NCI-H2196 (cell line): ENCODE data around the gene ABCC4.
"Not testable (repeated sequence)": the region's sequence is repeated elsewhere in the genome, so short reads cannot be mapped to it uniquely, and the experiment has no call there.

Experiments used
- DNase-seq: peaks from one replicate; lab custom pipeline; 2025; ENCODE audit not compliant: unreplicated experiment; lab: John Stamatoyannopoulos, UW

The ABCC4 gene

DNA sequence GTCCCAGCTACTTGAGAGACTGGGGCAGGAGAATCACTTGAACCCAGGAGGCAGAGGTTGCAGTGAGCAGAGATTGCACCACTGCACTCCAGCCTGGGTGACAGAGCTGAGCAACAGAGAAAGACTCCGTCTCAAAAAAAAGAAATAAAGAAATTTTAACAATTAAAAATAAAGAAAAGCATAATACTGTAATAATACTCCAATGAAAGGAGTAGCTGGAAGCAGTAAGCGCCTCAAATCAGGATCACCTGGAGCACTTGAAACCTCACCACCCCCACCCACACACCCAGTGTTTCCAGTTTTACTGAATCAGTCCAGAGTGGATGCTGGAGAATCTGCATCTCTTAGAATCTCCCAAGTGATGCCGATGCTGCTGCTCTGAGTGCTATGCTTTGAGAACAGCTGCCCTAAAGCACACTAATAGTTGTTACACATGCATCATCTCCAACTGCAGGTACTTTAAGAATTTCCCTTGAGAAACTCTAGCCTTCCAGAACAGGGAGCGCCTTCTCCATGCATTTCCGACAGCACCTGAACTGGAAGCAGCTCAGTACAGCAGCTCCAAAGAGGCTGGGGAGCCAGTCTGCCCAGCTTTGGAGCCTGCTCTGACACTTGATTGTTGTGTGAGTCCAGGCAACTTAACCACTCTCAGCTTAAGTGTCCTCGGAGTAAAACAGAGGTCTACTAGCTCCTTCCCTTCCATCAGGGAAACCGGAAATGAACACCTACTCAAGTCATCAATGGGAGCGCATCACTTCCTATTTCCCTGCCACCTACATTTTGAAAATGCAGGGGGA lies 2.9 kb downstream of the ABCC4 start:
- DNase-seq, result no peak

GRCh38 chr13:95296326-95296925 lies 4.8 kb downstream of the ABCC4 start:
- no peak for DNase-seq

DNA sequence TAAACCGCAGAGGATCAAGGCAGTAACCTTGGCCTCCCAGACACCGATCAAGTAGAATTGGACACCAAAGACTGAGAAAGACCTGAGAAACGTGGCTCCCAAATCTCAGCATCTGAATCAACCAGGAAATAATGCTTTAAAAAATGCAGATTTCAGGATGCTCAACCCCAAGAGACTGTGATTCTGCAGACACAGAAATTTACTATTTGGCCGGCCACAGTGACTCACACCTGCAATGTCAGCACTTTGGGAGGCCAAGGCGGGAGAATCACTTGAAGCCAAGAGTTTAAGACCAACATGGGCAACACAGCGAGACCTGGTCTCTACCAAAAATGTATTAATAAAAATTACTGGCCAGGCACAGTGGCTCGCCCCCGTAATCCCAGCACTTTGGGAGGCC lies 6.2 kb downstream of the ABCC4 start:
- DNase-seq, result no peak

- DNase-seq, result no peak
These were observed 8.6 kb downstream of the ABCC4 start for GRCh38 chr13:95292622-95293021.

DNA sequence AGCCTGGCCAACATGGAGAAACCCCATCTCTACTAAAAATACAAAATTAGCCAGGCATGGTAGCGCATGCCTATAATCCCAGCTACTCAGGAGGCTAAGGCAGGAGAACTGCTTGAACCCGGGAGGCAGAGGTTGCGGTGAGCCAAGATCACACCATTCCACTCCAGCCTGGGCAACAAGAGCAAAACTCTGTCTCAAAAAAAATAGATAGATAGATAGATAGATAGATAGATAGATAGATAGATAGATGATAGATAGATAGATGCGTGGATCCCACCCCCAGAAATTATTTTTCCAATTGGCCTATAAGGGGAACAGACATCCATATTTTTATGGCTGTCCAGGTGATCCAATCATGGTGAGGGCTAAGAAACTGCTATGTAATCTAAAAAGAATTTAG lies 11.3 kb downstream of the ABCC4 start:
- not testable (repeated sequence) for DNase-seq

DNA sequence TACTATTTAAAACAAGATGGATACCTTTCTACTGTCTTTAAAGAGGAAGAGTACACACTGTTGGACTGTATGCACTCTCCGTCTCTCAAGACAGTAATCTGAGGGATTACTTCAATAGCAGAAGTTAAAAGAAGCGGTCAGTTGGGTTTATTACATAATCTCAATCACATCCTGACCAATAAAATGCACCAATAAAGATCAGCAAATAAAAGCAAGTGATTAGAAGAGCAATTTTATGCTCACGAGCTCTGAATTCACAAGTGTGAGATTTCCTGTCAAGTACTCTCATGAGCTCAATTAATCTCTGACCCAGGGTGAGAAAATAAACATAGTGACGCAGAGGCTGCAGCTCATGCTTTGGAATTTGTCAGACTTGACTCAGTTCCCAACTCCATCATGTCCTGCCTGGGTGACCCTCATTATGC lies 12.2 kb downstream of the ABCC4 start:
- no peak for DNase-seq

GRCh38 chr13:95284436-95284835 lies 16.8 kb downstream of the ABCC4 start:
- DNase-seq, result no peak

GRCh38 chr13:95279016-95279415 lies 22.2 kb downstream of the ABCC4 start:
- DNase-seq, result no peak

DNA sequence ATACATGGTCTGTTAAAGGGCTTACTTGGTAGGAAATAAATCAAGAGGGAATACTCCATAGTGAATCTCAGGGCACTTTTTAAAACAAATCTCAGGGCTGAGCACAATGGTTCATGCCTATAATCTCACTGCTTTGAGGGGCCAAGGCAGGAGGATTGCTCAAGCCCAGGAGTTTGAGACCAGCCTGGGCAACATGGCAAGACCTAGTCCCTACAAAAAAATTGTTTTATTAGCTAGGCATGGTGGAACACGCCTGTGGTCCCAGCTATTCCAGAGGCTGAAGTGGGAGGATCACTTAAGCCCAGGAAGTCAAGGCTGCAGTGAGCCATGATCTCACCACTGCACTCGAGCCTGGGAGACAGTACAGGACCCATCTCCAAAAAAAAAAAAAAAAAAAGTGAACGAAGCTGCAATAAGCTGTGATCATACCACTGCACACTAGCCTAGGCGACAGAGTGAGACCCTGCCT lies 25.2 kb downstream of the ABCC4 start:
- no peak for DNase-seq

DNA sequence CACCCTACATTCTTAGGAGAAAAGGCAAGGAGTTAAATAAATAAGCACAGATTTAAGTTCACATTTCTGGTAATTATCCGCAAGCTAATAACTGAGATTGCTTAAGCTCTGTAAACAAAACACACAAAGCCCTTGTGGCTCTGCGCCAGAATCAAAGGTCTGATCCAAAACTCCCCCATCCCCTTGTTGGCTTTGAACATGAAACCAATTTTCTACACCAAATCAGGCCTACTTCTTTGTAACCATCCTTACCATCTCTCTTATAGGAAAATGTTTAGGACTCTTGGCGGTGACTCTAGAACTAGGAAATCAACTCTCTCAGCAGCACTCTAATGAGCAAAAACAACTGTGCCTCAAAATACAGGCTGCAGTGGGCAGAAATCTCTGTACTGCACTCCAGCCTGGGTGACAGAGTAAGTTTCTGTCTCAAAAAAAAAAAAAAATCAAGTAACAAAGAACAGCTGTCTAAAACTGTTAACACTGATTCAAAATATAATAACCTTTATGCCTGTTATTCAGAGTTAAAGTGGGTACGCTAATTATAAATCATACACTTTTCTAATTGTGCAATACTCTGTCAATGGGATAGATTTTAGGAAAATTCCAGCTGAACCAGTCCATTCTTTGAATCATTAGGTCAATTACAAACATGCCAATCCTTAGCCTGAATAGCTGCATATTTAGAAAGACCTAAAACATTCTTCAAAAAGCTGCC lies 25.8 kb downstream of the ABCC4 start:
- DNase-seq, result no peak

DNA sequence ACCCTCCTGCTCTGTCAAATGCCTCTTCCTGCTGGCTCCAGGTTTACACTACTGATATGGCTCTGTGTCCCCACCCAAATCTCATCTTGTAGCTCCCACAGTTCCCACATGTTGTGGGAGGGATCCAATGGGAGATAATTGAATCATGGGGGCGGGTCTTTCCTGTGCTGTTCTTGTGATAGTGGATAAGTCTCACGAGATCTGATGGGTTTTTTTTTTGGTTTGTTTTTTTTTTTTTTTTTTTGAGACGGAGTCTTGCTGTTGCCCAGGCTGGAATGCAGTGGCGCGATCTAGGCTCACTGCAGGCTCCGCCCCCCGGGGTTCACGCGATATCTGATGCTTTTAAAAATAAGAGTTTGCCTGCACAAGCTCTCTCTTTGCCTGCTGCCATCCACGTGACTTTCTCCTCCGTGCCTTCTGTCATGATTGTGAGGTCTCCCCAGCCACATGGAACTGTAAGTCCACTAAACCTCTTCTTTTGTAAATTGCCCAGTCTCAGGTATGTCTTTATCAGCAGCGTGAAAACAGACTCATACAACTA lies 27.6 kb downstream of the ABCC4 start:
- not testable (repeated sequence) for DNase-seq

DNA sequence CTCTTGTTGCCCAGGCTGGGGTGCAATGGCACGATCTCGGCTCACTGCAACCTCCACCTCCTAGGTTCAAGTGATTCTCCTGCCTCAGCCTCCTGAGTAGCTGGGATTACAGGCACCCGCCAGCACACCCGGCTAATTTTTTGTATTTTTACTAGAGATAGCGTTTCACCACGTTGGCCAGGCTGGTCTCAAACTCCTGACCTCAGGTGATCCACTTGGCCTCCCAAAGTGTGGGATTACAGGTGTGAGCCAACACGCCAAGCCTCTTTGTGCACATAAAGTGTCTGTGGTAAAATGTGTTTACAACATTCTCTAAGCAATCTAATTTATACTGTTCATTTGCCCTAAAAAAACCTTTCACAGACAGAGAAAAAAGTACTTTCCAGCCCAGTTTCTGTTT lies 29.2 kb downstream of the ABCC4 start:
- not testable (repeated sequence) for DNase-seq

DNA sequence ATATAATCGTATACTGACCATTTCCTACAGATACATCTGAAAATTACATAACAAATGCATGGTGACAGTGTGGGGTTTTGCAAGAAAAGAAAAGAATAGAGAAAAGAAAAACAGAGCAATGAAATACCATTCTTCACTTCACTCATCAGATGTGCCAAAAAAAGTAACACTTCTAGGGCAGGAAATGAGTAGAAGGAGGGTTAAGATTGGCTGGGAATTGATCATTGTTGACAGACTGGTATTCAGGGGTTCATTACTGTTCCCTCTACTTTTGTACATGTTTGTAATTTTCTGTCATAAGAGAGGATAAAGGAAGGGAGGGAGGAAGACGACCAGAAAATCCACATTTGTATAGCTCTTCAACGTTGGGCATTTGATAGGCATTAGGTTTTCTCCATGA lies 31.5 kb downstream of the ABCC4 start:
- no peak for DNase-seq

GRCh38 chr13:95268343-95269065 lies 32.7 kb downstream of the ABCC4 start:
- DNase-seq, result not testable (repeated sequence)

DNA sequence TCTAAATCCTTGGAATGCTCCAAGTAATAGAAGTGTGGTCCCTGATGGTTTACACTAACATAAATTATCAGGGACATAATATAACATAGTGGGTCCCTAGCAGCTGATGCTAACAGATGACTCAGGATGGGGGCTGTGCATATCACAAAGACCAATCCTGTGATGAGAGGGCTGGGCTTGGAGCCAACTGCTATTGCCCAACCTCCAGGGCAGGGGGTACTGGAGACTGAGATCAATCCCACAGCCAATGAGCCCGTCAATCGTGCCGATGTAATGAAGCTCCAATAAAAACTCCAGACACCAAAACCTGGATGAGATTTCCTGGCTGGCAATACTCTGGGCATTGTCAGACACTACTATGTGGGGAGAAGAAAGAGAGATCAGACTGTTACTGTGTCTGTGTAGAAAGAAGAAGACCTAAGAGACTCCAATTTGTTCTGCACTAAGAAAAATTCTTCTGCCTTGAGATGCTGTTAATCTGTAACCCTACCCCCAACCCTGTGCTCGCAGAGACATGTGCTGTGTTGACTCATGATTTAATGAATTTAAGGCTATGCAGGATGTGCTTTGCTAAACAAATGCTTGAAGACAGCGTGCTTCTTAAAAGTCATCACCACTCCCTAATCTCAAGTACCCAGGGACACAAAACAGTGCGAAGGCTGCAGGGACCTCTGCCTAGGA lies 33.4 kb downstream of the ABCC4 start:
- no peak for DNase-seq

- no peak for DNase-seq
These were observed 37.0 kb downstream of the ABCC4 start for GRCh38 chr13:95264225-95264624.

DNA sequence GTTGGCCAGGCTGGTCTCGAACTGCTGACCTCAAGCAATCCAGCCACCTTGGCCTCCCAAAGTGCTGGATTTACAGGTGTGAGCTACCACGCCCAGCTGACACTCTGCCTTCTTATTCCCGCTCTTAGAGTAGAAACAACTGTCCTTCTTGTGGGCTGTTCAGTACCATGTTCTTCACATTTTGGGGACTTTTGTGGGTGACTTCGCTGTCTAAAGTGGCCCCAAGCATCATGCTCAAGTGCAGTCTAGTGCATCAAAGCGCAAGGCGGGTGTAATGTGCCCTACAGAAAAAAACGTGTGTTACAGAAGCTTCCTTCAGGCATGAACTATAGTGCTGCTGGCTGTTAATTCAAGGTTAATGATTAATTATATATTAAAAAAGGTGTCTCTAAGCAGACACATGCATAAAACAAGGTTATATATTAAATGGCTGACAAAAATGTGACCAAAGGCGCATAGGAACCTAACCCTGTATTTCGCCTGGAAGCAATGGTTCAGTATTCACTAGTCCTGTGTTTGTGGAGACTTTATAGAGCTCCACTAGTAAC lies 38.3 kb downstream of the ABCC4 start:
- DNase-seq, result no peak

DNA sequence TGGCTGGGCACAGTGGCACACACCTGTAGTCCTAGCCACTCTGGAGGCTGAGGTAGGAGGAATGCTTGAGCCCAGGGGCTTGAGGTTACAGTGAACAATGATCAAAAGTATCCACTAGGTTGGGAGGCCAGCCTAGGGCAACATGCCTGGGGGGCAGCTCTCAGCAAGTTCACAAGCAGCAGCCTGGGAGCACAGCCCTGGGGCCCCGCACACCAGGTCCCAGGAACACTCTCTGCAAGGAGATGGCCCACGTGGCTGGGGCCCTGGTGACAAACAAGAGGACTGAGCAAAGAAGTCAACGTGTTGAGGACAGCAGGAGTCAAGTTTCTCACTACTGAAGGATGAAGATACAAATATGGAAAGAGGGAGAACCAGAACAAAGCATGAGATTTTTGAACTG lies 39.3 kb downstream of the ABCC4 start:
- DNase-seq, result no peak

DNA sequence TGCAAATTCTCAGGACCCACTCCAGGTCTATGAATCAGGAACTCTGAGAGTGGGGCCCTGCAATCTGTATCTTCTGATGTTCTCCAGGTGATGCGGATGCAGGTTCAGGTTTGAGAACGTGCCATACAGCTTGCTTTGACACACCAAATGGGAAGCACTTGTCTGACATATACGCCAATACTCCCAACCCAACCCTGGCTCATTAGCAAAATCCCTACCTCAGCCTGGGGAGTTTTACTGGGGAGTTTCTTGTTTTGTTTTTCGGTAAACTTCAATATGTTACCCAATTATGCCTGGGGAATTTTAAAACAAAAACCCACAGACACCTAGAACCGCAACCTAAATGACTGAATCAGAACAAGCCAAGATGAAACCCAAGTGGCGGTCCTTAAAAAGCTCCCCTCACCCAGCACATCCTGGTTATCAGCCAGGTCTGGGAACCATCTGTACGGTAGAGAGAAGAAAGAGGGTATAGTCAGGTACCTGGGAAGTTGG lies 41.2 kb downstream of the ABCC4 start:
- DNase-seq, result no peak

DNA sequence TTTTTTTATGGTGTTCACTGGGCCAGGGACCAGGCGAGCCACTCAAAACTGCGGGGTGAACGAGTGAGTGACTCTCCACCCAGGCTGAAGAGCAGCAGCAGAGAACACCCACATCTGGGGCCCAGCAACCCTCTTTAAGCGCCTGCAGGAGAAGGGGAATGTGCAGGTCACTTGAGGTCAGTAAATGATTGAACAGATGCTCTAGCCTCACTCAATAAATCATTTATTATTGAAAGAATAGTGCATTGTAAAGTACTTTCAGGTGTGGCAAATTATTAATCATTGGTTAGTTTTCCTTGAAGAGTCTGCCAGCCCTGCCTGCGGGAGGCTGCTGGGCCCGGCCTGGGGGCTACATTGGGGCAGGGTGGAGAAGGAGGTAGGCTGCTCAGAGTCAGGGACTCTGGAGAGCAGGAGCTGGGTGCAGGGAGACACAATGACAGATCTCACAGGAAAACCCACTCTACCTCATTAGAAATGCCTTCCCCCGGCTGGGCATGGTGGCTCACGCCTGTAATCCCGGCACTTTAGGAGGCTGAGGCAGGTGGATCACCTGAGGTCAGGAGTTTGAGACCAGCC lies 42.5 kb downstream of the ABCC4 start:
- no peak for DNase-seq
